HepG2 (cell line): ENCODE data around the gene PIKFYVE. TPM values are rescaled to one million over a fixed set of nuclear protein-coding genes. Genes with fewer than 3 reads are reported as not detected.

Experiments used
- ATAC-seq: fragments of 200-7000 bp; cut with Tn5 transposase; 3 replicates; pipeline ENCODE4 v1.9.1; 2020; ENCODE audit warnings: mild to moderate bottlenecking, moderate library complexity
- BruUV-seq: library from RNA; stranded (reverse); fragments of 400-500 nt; replicated peaks from 2 replicates; lab custom pipeline; 2021; lab: Mats Ljungman, UMichigan
- CTCF ChIA-PET: fragments of 300-600 bp; formaldehyde crosslinking; extraction: SDS; loops from one replicate; lab custom pipeline; 2021; ENCODE audit warnings: low total read pairs, inconsistent platforms, low intra/inter-chr PET ratio; lab: Yijun Ruan, JAX
- POLR2A ChIA-PET: fragments of 350-600 bp; sonication (Branson Sonifier 250); formaldehyde crosslinking; loops from one replicate; lab custom pipeline; 2020; ENCODE audit warnings: antibody characterized with exemption, inconsistent platforms; lab: Yijun Ruan, JAX
- DNase-seq: peaks from one replicate; pipeline ENCODE4 v3.0.0-alpha.2; 2015; ENCODE audit warnings: low spot score
- FAIRE-seq: peaks from 3 replicates; lab custom pipeline; 2011; peaks lifted over from hg19 to GRCh38; lab: Jason Lieb, UNC
- H2AFZ ChIP-seq: one replicate; pipeline ENCODE4 v1.6.1; 2011; ENCODE audit warnings: low read length, inconsistent platforms
- H3K27ac ChIP-seq: fragments of 300-600 bp; 3 replicates; pipeline ENCODE4 v1.8.0; 2011; ENCODE audit warnings: mixed run types, mild to moderate bottlenecking, mixed read lengths, low read length, inconsistent platforms; ENCODE audit not compliant: insufficient read depth; ENCODE audit errors: extremely low read length
- H3K27me3 ChIP-seq, 2 experiments: fragments of 200-600 bp in 1 of 2; 2 replicates in 1 of 2; 3 replicates in 1 of 2; pipeline versions ENCODE4 v1.6.0 to v1.8.0; 2011; ENCODE audit warnings: low read length in 2 of 2, mild to moderate bottlenecking in 2 of 2, moderate library complexity in 2 of 2, inconsistent platforms in 1 of 2; ENCODE audit not compliant: insufficient read depth in 2 of 2, control insufficient read depth in 1 of 2
- H3K36me3 ChIP-seq, 2 experiments: fragments of 200-600 bp in 1 of 2; replicated peaks in 1 of 2; 2 replicates in 1 of 2; 3 replicates in 1 of 2; pipeline versions ENCODE4 v1.5.1 to v1.8.0; 2011; ENCODE audit warnings: low read length in 2 of 2, inconsistent platforms in 1 of 2; ENCODE audit not compliant: insufficient read depth in 2 of 2, control insufficient read depth in 1 of 2
- H3K4me1 ChIP-seq: 2 replicates; pipeline ENCODE4 v1.5.1; 2012; ENCODE audit warnings: low read length, inconsistent platforms; ENCODE audit not compliant: insufficient read depth
- H3K4me2 ChIP-seq: 2 replicates; pipeline ENCODE4 v1.6.0; 2011; ENCODE audit warnings: low read depth, low read length, inconsistent platforms
- H3K4me3 ChIP-seq, 3 experiments: fragments of 200-600 bp in 1 of 3; sonication (generic), shearing (Covaris generic) in 1 of 3; replicated peaks in 1 of 3; 2 replicates each; pipeline ENCODE4 v1.5.1; 2011 to 2016; ENCODE audit warnings: low read length in 3 of 3, inconsistent platforms in 2 of 3, low read depth in 2 of 3, mild to moderate bottlenecking in 2 of 3, control low read depth in 1 of 3, mixed read lengths in 1 of 3; ENCODE audit not compliant: insufficient read depth in 1 of 3
- H3K79me2 ChIP-seq: one replicate; pipeline ENCODE4 v1.6.1; 2011; ENCODE audit warnings: low read length, inconsistent platforms; ENCODE audit not compliant: insufficient read depth
- H3K9ac ChIP-seq: 2 replicates; pipeline ENCODE4 v1.6.0; 2011; ENCODE audit warnings: mild to moderate bottlenecking, low read depth, low read length, inconsistent platforms; ENCODE audit not compliant: insufficient read depth
- H3K9me3 ChIP-seq: 2 replicates; pipeline ENCODE4 v1.5.1; 2012; ENCODE audit warnings: mild to moderate bottlenecking, low read length
- H4K20me1 ChIP-seq: 2 replicates; pipeline ENCODE4 v1.6.0; 2011; ENCODE audit warnings: inconsistent platforms, mild to moderate bottlenecking, low read length, moderate library complexity; ENCODE audit not compliant: insufficient read depth
- ATAD3A ChIP-seq: sonication (generic); formaldehyde crosslinking; IDR thresholded peaks from 2 replicates; pipeline ENCODE4 v1.4.0; 2020; ENCODE audit warnings: missing genetic modification reagents
- HNRNPUL1 ChIP-seq: fragments of 200-400 bp; formaldehyde crosslinking; IDR thresholded peaks from 2 replicates; pipeline ENCODE4 v1.6.1; 2017; ENCODE audit warnings: low read depth, mild to moderate bottlenecking, low read length, moderate library complexity
- KAT8 ChIP-seq: IDR thresholded peaks from 2 replicates; pipeline ENCODE4 v1.6.1; 2016; ENCODE audit warnings: missing genetic modification reagents, missing compliant biosample characterization
- KDM3A ChIP-seq: IDR thresholded peaks from 2 replicates; pipeline ENCODE4 v1.6.1; 2018; ENCODE audit warnings: low read depth, missing compliant biosample characterization
- MED8 ChIP-seq: sonication (generic); formaldehyde crosslinking; IDR thresholded peaks from 2 replicates; pipeline ENCODE4 v1.8.1; 2023; ENCODE audit warnings: mild to moderate bottlenecking, missing genetic modification reagents; ENCODE audit not compliant: insufficient replicate concordance
- NKX3-1 ChIP-seq: sonication (generic); formaldehyde crosslinking; IDR thresholded peaks from 2 replicates; pipeline ENCODE4 v1.5.0; 2020; ENCODE audit warnings: missing genetic modification reagents
- PHB2 ChIP-seq: fragments of 450-650 bp; IDR thresholded peaks from 2 replicates; pipeline ENCODE4 v1.6.1; 2018; ENCODE audit not compliant: partially characterized antibody
- REXO4 ChIP-seq: sonication (generic); formaldehyde crosslinking; IDR thresholded peaks from 2 replicates; pipeline ENCODE4 v1.8.0; 2022; ENCODE audit warnings: missing genetic modification reagents, mild to moderate bottlenecking, borderline replicate concordance
- SALL2 ChIP-seq: sonication (generic); formaldehyde crosslinking; IDR thresholded peaks from 2 replicates; pipeline ENCODE4 v1.8.1; 2023; ENCODE audit warnings: mild to moderate bottlenecking, missing genetic modification reagents, inconsistent platforms
- SP4 ChIP-seq: sonication (generic); formaldehyde crosslinking; IDR thresholded peaks from 2 replicates; pipeline ENCODE4 v1.8.1; 2023; ENCODE audit warnings: mild to moderate bottlenecking, missing genetic modification reagents
- THYN1 ChIP-seq: sonication (generic); formaldehyde crosslinking; IDR thresholded peaks from 2 replicates; pipeline ENCODE4 v1.8.1; 2023; ENCODE audit warnings: low read depth, mild to moderate bottlenecking, moderate library complexity, missing genetic modification reagents, borderline replicate concordance
- ZBTB42 ChIP-seq: sonication (generic); formaldehyde crosslinking; IDR thresholded peaks from 2 replicates; pipeline ENCODE4 v1.5.0; 2020; ENCODE audit warnings: mild to moderate bottlenecking, missing genetic modification reagents
- ZNF432 ChIP-seq: sonication (generic); formaldehyde crosslinking; IDR thresholded peaks from 2 replicates; pipeline ENCODE4 v1.5.0; 2020; ENCODE audit warnings: missing genetic modification reagents, mild to moderate bottlenecking, borderline replicate concordance
- ZNF556 ChIP-seq: sonication (generic); formaldehyde crosslinking; IDR thresholded peaks from 2 replicates; pipeline ENCODE4 v1.4.0; 2020; ENCODE audit warnings: mild to moderate bottlenecking, missing genetic modification reagents, borderline replicate concordance
- ZNF777 ChIP-seq: sonication (generic); formaldehyde crosslinking; IDR thresholded peaks from 2 replicates; pipeline ENCODE4 v1.4.0; 2020; ENCODE audit warnings: missing genetic modification reagents
- WGBS: methylation state at CpG from one replicate; pipeline ENCODE4 v1.1.6; 2017; ENCODE audit warnings: low lambda C conversion rate; 5-methylcytosine and 5-hydroxymethylcytosine counted together
- in situ Hi-C: cut with HindIII; loops from 2 replicates; pipeline ENCODE4 v1.10.0; 2017; ENCODE audit warnings: low pct_unique_long_range_greater_than_20kb; ENCODE audit not compliant: extremely low pct_ligation_motif_present
- intact Hi-C: fragments of 100-400 bp; cut with micrococcal nuclease; formaldehyde crosslinking; loops from one replicate; pipeline ENCODE4 v1.10.0; 2022; ENCODE audit not compliant: unreplicated experiment
- polyA plus RNA-seq, 8 experiments: library from polyadenylated mRNA; depleted of rRNA in 3 of 8; stranded (reverse) in 7 of 8; unstranded in 1 of 8; fragments of >200 nt; fragmentation: Illumina TruSeq in 4 of 8; extraction: Trizol in 4 of 8; gene quantifications; 2 replicates each; pipeline versions ENCODE4 v1.2.1 to v1.2.3, GENCODE V29; 2011 to 2016; ENCODE audit warnings: low read depth in 4 of 8, missing spikeins in 1 of 8, mixed read lengths in 1 of 8; ENCODE audit not compliant: insufficient read depth in 1 of 8
- total RNA-seq, 5 experiments: library from RNA; depleted of rRNA; stranded (reverse); fragments of >200 nt; fragmentation: Illumina TruSeq; extraction: Trizol; gene quantifications; 2 replicates each; pipeline ENCODE4 v1.2.3, GENCODE V29; 2016; ENCODE audit warnings: low read depth in 1 of 5
- TF ChIP-seq, protein P1 (sequence below): sonication (generic); formaldehyde crosslinking; IDR thresholded peaks from 2 replicates; pipeline ENCODE4 v1.5.1; 2020; ENCODE audit warnings: mild to moderate bottlenecking, missing genetic modification reagents, borderline replicate concordance
- TF ChIP-seq, protein P2 (sequence below): sonication (generic); formaldehyde crosslinking; IDR thresholded peaks from 2 replicates; pipeline ENCODE4 v1.4.0; 2020; ENCODE audit warnings: missing genetic modification reagents, mild to moderate bottlenecking, borderline replicate concordance
- TF ChIP-seq, protein P3 (sequence below): IDR thresholded peaks from 2 replicates; pipeline ENCODE4 v1.6.1; 2016; ENCODE audit warnings: low read depth, borderline replicate concordance

Gene PIKFYVE
- total and polyA plus RNA-seq, 2 of the 13 experiments (the other 11 are each of a cell fraction or from before 2014, with no cell fraction given), result 20.2 to 21.7 TPM

DNA sequence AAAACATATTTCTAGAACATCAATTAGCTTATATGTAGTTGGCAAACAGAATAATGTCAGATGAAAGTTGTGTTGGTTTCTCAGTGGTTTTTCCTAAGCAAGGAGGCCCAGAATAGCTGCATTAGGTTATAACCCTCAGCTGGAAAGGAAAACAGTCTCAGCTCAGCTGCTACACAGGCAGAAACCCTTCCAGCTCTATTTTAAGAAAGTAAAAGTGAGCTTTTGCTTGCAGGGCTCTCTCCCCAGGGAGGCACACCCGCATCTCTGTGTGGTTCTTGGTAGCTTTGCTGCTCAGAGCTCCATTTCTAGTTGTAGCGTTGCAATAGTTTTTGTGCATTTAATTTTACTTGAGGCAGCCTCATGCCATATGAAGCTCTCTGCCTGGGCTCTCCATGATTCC is 54.6 kb downstream of the PIKFYVE start:
- no peaks in the 10 kb centered on the region for H3K9me3 ChIP-seq
- peaks cover 25 to 46% of the 10 kb centered on the region in 2 experiments for H3K36me3 ChIP-seq
- in situ Hi-C loops (no loop called here), intact Hi-C loops (no loop called here)
- CTCF ChIA-PET, result no interaction called here
- POLR2A ChIA-PET, result no interaction called here
- TF ChIP-seq ATAD3A (no peak), SALL2 (no peak), KDM3A (CRISPR knock-in tag) (no peak), ZNF556 (CRISPR knock-in tag) (no peak), ZNF777 (no peak), PHB2 (no peak), THYN1 (CRISPR knock-in tag) (no peak), HNRNPUL1 (no peak), MED8 (no peak), ZBTB42 (CRISPR knock-in tag) (no peak), NKX3-1 (CRISPR knock-in tag) (no peak), SP4 (CRISPR knock-in tag) (no peak), ZNF432 (CRISPR knock-in tag) (no peak), REXO4 (CRISPR knock-in tag) (no peak), KAT8 (CRISPR knock-in tag) (no peak)
- TF ChIP-seq, protein P1, sequence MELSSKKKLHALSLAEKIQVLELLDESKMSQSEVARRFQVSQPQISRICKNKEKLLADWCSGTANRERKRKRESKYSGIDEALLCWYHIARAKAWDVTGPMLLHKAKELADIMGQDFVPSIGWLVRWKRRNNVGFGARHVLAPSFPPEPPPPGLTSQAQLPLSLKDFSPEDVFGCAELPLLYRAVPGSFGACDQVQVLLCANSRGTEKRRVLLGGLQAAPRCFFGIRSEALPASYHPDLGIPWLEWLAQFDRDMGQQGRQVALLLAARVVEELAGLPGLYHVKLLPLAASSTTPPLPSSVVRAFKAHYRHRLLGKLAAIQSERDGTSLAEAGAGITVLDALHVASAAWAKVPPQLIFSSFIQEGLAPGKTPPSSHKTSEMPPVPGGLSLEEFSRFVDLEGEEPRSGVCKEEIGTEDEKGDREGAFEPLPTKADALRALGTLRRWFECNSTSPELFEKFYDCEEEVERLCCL (CRISPR knock-in tag), result no peak
- TF ChIP-seq, protein P2, sequence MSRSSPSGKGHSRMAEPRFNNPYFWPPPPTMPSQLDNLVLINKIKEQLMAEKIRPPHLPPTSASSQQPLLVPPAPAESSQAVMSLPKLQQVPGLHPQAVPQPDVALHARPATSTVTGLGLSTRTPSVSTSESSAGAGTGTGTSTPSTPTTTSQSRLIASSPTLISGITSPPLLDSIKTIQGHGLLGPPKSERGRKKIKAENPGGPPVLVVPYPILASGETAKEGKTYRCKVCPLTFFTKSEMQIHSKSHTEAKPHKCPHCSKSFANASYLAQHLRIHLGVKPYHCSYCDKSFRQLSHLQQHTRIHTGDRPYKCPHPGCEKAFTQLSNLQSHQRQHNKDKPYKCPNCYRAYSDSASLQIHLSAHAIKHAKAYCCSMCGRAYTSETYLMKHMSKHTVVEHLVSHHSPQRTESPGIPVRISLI (CRISPR knock-in tag), result no peak
- TF ChIP-seq, protein P3, sequence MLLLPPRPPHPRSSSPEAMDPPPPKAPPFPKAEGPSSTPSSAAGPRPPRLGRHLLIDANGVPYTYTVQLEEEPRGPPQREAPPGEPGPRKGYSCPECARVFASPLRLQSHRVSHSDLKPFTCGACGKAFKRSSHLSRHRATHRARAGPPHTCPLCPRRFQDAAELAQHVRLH, result no peak
- WGBS, result 96% methylated on average over 2 of the region's 2 CpGs
- H4K20me1 ChIP-seq, result no peaks in the 10 kb centered on the region
- no peak overlapping the region for H3K9ac ChIP-seq
- ATAC-seq (no peak), FAIRE-seq (no peak), DNase-seq (no peak)
- H3K27ac ChIP-seq, result no peak overlapping the region
- H3K4me3 ChIP-seq, result no peak overlapping the region
- no peaks in the 10 kb centered on the region for H3K4me1 ChIP-seq
- no peaks in the 10 kb centered on the region for H3K79me2 ChIP-seq
- no TSS peak for BruUV-seq
- no peaks in the 10 kb centered on the region for H3K27me3 ChIP-seq
- no peak overlapping the region for H2AFZ ChIP-seq
- no peak overlapping the region for H3K4me2 ChIP-seq
